ENCODE results near the gene JDP2. TPM values are rescaled to one million over a fixed set of nuclear protein-coding genes. Genes with fewer than 3 reads are reported as not detected.

The JDP2 gene
- total and polyA plus RNA-seq, 3 donors from 2014 or later, result 10.7 to 19.0 (median 14.0) TPM

GRCh38 chr14:75458305-75458704 lies 30.5 kb downstream of the JDP2 start:
- no peak for DNase-seq
- no peaks in the 10 kb centered on the region for H3K36me3 ChIP-seq (ENCODE audit: low read depth, missing control alignments)
- H3K4me3 ChIP-seq, result no peak overlapping the region
- TF ChIP-seq CTCF (IDR thresholded peaks at IDR 0.05) (no peak), POLR2A (IDR thresholded peaks at IDR 0.05) (no peak)
- intact Hi-C loops (cut with DNase I; ENCODE audit: low total_unique reads), result no loop called here
- no peaks in the 10 kb centered on the region for H3K9me3 ChIP-seq
- WGBS, 2 donors, result 92 to 95% methylated on average over 3 of the region's 3 CpGs
- H3K27ac ChIP-seq, result no peak overlapping the region
- no peaks in the 10 kb centered on the region for H3K27me3 ChIP-seq
- H3K4me1 ChIP-seq, result peaks cover 28% of the 10 kb centered on the region

- intact Hi-C loops (cut with DNase I; ENCODE audit: low total_unique reads), result no loop called here
- peak; percentile 46 for DNase-seq
- no peaks in the 10 kb centered on the region for H3K27me3 ChIP-seq
- 67 to 69% methylated on average over 6 to 12 of the region's 12 CpGs for WGBS, 2 donors
- no peak overlapping the region for H3K27ac ChIP-seq
- H3K36me3 ChIP-seq (ENCODE audit: low read depth, missing control alignments), result no peaks in the 10 kb centered on the region
- peaks cover 21% of the 10 kb centered on the region for H3K4me1 ChIP-seq
- TF ChIP-seq POLR2A (IDR thresholded peaks at IDR 0.05), result no peak
- TF ChIP-seq CTCF (IDR thresholded peaks at IDR 0.05), result no peak
- no peaks in the 10 kb centered on the region for H3K9me3 ChIP-seq
- H3K4me3 ChIP-seq, result no peak overlapping the region
These were observed 31.4 kb downstream of the JDP2 start for GRCh38 chr14:75459099-75459741.

GRCh38 chr14:75459791-75460190 lies 32.0 kb downstream of the JDP2 start:
- Histone ChIP-seq H3K36me3 (ENCODE audit: low read depth, missing control alignments) (no peaks in the 10 kb centered on the region), H3K4me1 (peaks cover 18% of the 10 kb centered on the region), H3K4me3 (no peak overlapping the region), H3K27ac (no peak overlapping the region), H3K9me3 (no peaks in the 10 kb centered on the region), H3K27me3 (no peaks in the 10 kb centered on the region)
- 85 to 100% methylated on average over 1 of the region's 1 CpG for WGBS, 2 donors
- no peak for DNase-seq
- intact Hi-C loops (cut with DNase I; ENCODE audit: low total_unique reads), result no loop called here
- TF ChIP-seq CTCF (IDR thresholded peaks at IDR 0.05), result no peak

- WGBS, 2 donors, result 91 to 96% methylated on average over 6 of the region's 6 CpGs
- no peaks in the 10 kb centered on the region for H3K27me3 ChIP-seq
- TF ChIP-seq POLR2A (IDR thresholded peaks at IDR 0.05) (no peak), CTCF (IDR thresholded peaks at IDR 0.05) (no peak)
- intact Hi-C loops (cut with DNase I; ENCODE audit: low total_unique reads), result no loop called here
- no peaks in the 10 kb centered on the region for H3K36me3 ChIP-seq (ENCODE audit: low read depth, missing control alignments)
- H3K9me3 ChIP-seq, result no peaks in the 10 kb centered on the region
- no peak overlapping the region for H3K27ac ChIP-seq
- no peak for DNase-seq
- H3K4me1 ChIP-seq, result peaks cover 12% of the 10 kb centered on the region
- H3K4me3 ChIP-seq, result no peak overlapping the region
These were observed 32.6 kb downstream of the JDP2 start for GRCh38 chr14:75460394-75460793.

GRCh38 chr14:75461303-75461702 lies 33.5 kb downstream of the JDP2 start:
- intact Hi-C loops (cut with DNase I; ENCODE audit: low total_unique reads), result no loop called here
- Histone ChIP-seq H3K4me1 (peaks cover 10% of the 10 kb centered on the region), H3K36me3 (ENCODE audit: low read depth, missing control alignments) (no peaks in the 10 kb centered on the region), H3K27ac (no peak overlapping the region), H3K9me3 (no peaks in the 10 kb centered on the region), H3K27me3 (no peaks in the 10 kb centered on the region), H3K4me3 (no peak overlapping the region)
- WGBS, 2 donors, result 81 to 96% methylated on average over 12 of the region's 12 CpGs
- DNase-seq, result peak; percentile 11
- TF ChIP-seq CTCF (IDR thresholded peaks at IDR 0.05) (no peak), POLR2A (IDR thresholded peaks at IDR 0.05) (no peak)
